Liver (tissue), 9 donors: ENCODE measurements around the gene ATF2. TPM values are rescaled to one million over a fixed set of nuclear protein-coding genes. Genes with fewer than 3 reads are reported as not detected.

Experiments
- DNase-seq: peaks from one replicate; pipeline ENCODE4 v3.0.0-alpha.2; 2017; ENCODE audit warnings: low spot score
- H3K27ac ChIP-seq, 2 donors: one replicate each; pipeline ENCODE4 v1.7.0; 2013; ENCODE audit warnings: inconsistent platforms in 2 of 2, low read length in 2 of 2, control low read depth in 1 of 2, low read depth in 1 of 2, mild to moderate bottlenecking in 1 of 2
- H3K27me3 ChIP-seq, 4 donors: one replicate each; pipeline versions ENCODE4 v1.6.1 to v1.7.0; 2013; ENCODE audit warnings: low read length in 3 of 4, inconsistent platforms in 1 of 4, mild to moderate bottlenecking in 1 of 4, moderate library complexity in 1 of 4; ENCODE audit not compliant: control insufficient read depth in 4 of 4, insufficient read depth in 4 of 4
- H3K36me3 ChIP-seq, 4 donors: one replicate each; pipeline versions ENCODE4 v1.6.1 to v1.7.0; 2013; ENCODE audit warnings: low read length in 3 of 4, mild to moderate bottlenecking in 3 of 4, low read depth in 1 of 4, moderate library complexity in 1 of 4; ENCODE audit not compliant: control insufficient read depth in 4 of 4, insufficient read depth in 3 of 4
- H3K4me1 ChIP-seq, 4 donors: one replicate each; pipeline versions ENCODE4 v1.6.1 to v1.7.0; 2013; ENCODE audit warnings: low read length in 3 of 4, mild to moderate bottlenecking in 3 of 4, moderate library complexity in 1 of 4; ENCODE audit not compliant: control insufficient read depth in 4 of 4, insufficient read depth in 4 of 4
- H3K4me3 ChIP-seq, 3 donors: one replicate each; pipeline versions ENCODE4 v1.6.1 to v1.7.0; 2013; ENCODE audit warnings: low read length in 3 of 3, control low read depth in 1 of 3, low read depth in 1 of 3, mild to moderate bottlenecking in 1 of 3
- H3K9ac ChIP-seq, 2 donors: one replicate each; pipeline ENCODE4 v1.7.0; 2013; ENCODE audit warnings: low read length in 2 of 2, mild to moderate bottlenecking in 2 of 2, moderate library complexity in 2 of 2, control low read depth in 1 of 2, low read depth in 1 of 2
- H3K9me3 ChIP-seq, 4 donors: one replicate each; pipeline versions ENCODE4 v1.6.1 to v1.7.0; 2013; ENCODE audit warnings: low read length in 3 of 4; ENCODE audit not compliant: control insufficient read depth in 4 of 4
- ATF3 ChIP-seq: IDR thresholded peaks from 2 replicates; pipeline ENCODE4 v1.6.1; 2016; ENCODE audit warnings: antibody characterized with exemption
- CTCF ChIP-seq: fragments of 150-350 bp; IDR thresholded peaks from 2 replicates; pipeline ENCODE4 v1.5.1; 2017; ENCODE audit warnings: improper control_type of control experiment, low read depth, low read length; ENCODE audit not compliant: missing input control
- GABPA ChIP-seq, 2 donors: IDR thresholded peaks in 1 of 2; conservative IDR thresholded peaks in 1 of 2; 2 replicates each; pipeline ENCODE4 v1.6.1; 2016; ENCODE audit warnings: antibody characterized with exemption in 2 of 2, mild to moderate bottlenecking in 1 of 2, moderate library complexity in 1 of 2
- MAX ChIP-seq: IDR thresholded peaks from 2 replicates; pipeline ENCODE4 v1.6.1; 2016; ENCODE audit warnings: antibody characterized with exemption
- NR2F2 ChIP-seq: IDR thresholded peaks from 2 replicates; pipeline ENCODE4 v1.6.1; 2016; ENCODE audit warnings: antibody characterized with exemption
- RAD21 ChIP-seq, 2 donors: IDR thresholded peaks; 2 replicates each; pipeline ENCODE4 v1.6.1; 2016; ENCODE audit warnings: antibody characterized with exemption in 2 of 2, mild to moderate bottlenecking in 2 of 2
- REST ChIP-seq: IDR thresholded peaks from 2 replicates; pipeline ENCODE4 v1.6.1; 2016; ENCODE audit warnings: antibody characterized with exemption, mild to moderate bottlenecking
- TAF1 ChIP-seq: conservative IDR thresholded peaks from 2 replicates; pipeline ENCODE4 v1.6.1; 2016; ENCODE audit warnings: antibody characterized with exemption, mild to moderate bottlenecking
- WGBS: extraction: QIAGEN DNeasy Blood & Tissue Kit; methylation state at CpG from one replicate; pipeline ENCODE4 v1.1.7; 2013; 5-methylcytosine and 5-hydroxymethylcytosine counted together
- polyA plus RNA-seq, 2 donors: library from polyadenylated mRNA; stranded (reverse) in 1 of 2; unstranded in 1 of 2; fragments of 200-250 nt in 1 of 2; fragments of >200 nt in 1 of 2; fragmentation: Nextera tagmentation in 1 of 2; extraction: Ambion mirVana in 1 of 2; gene quantifications; one replicate each; pipeline versions ENCODE4 v1.2.1 to v1.2.3, GENCODE V29; 2013 to 2015
- total RNA-seq, 2 donors: library from RNA; depleted of rRNA; stranded (reverse); fragments of >200 nt; gene quantifications; one replicate each; pipeline ENCODE4 v1.2.3, GENCODE V29; 2014
- donor health status: healthy.
- donor health status: healthy.
- donor health status: healthy.
- donor health status: healthy.
- donor health status: healthy.

ATF2 gene
- total and polyA plus RNA-seq, 4 donors: 10.4 to 34.0 (median 17.2) TPM

GRCh38 chr2:175205523-175205922, 37.5 kb upstream of the ATF2 start (continued):
- no peak for TF ChIP-seq GABPA (IDR thresholded peaks at IDR 0.05 in 1 of 2, conservative IDR thresholded peaks at IDR 0.05 in 1 of 2)

- WGBS: 37% methylated on average over 12 of the region's 12 CpGs
- Histone ChIP-seq H3K4me1 (no peaks in the 10 kb centered on the region), H3K4me3 (no peak overlapping the region), H3K9ac (no peak overlapping the region), H3K9me3 (peaks cover 0 to 5% (median 2%) of the 10 kb centered on the region in 4 donors), H3K27ac (no peak overlapping the region), H3K27me3 (peaks cover 0 to 6% (median 0%) of the 10 kb centered on the region in 4 donors), H3K36me3 (no peaks in the 10 kb centered on the region)
- TF ChIP-seq CTCF (peak; percentile 53), RAD21 (IDR thresholded peaks at IDR 0.05) (peak; percentile 73 to 82), REST (no peak)
- no peak for DNase-seq
These were observed 35.9 kb upstream of the ATF2 start for GRCh38 chr2:175203621-175204496.

GRCh38 chr2:175195012-175195411, 27.0 kb upstream of the ATF2 start:
- Histone ChIP-seq H3K27me3 (no peaks in the 10 kb centered on the region), H3K36me3 (no peaks in the 10 kb centered on the region), H3K9me3 (peaks cover 0 to 3% (median 0%) of the 10 kb centered on the region in 4 donors), H3K4me3 (no peak overlapping the region), H3K4me1 (no peaks in the 10 kb centered on the region), H3K9ac (no peak overlapping the region), H3K27ac (no peak overlapping the region)
- no peak for DNase-seq
- TF ChIP-seq NR2F2: no peak
- no peak for TF ChIP-seq GABPA (IDR thresholded peaks at IDR 0.05 in 1 of 2, conservative IDR thresholded peaks at IDR 0.05 in 1 of 2)
- no peak for TF ChIP-seq ATF3
- no peak for TF ChIP-seq TAF1
- no peak for TF ChIP-seq MAX
